ENCODE data around the gene CELA3A. TPM values are rescaled to one million over a fixed set of nuclear protein-coding genes. Genes with fewer than 3 reads are reported as not detected.
A peak's percentile ranks its signal among the peaks of the same experiment; 100 is the strongest.

The CELA3A gene
- total RNA-seq, 2 donors from 2014 or later, result 37,316 to 51,622 TPM

GRCh38 chr1:22025368-22026155 lies 24.1 kb downstream of the CELA3A start:
- DNase-seq, result peak; percentile 67 to 81 (median 78)
- Histone ChIP-seq H3K4me3 (peak overlapping the region; percentile 21 to 23), H3K27ac (peak overlapping the region; percentile 85 to 94 (median 90)), H3K4me1 (peaks cover 24% of the 10 kb centered on the region), H3K27me3 (no peaks in the 10 kb centered on the region), H3K36me3 (replicated peaks in 1 of 2; ENCODE audit: insufficient read depth in 1 of 2, low read depth in 2 of 2) (peaks cover 0 to 2% of the 10 kb centered on the region in 2 donors), H3K9me3 (no peaks in the 10 kb centered on the region)
- peak; percentile 59 to 89 (median 81) for TF ChIP-seq POLR2A (IDR thresholded peaks at IDR 0.05)
- no peak for TF ChIP-seq CTCF (IDR thresholded peaks at IDR 0.05)
- intact Hi-C loops (cut with DNase I), result no loop called here
- 42 to 46% methylated on average over 42 of the region's 42 CpGs for WGBS, 2 donors
- peak; percentile 83 for ATAC-seq

GRCh38 chr1:22026924-22027289 lies 25.4 kb downstream of the CELA3A start:
- no peak for ATAC-seq
- Histone ChIP-seq H3K4me3 (no peak overlapping the region), H3K27me3 (no peaks in the 10 kb centered on the region), H3K36me3 (replicated peaks in 1 of 2; ENCODE audit: insufficient read depth in 1 of 2, low read depth in 2 of 2) (peaks cover 0 to 2% of the 10 kb centered on the region in 2 donors), H3K27ac (no peak overlapping the region), H3K9me3 (no peaks in the 10 kb centered on the region), H3K4me1 (peaks cover 24% of the 10 kb centered on the region)
- intact Hi-C loops (cut with DNase I), result no loop called here
- WGBS, 2 donors, result 87 to 90% methylated on average over 3 of the region's 3 CpGs
- no peak for DNase-seq
- TF ChIP-seq POLR2A (IDR thresholded peaks at IDR 0.05) (no peak), CTCF (IDR thresholded peaks at IDR 0.05) (no peak)

GRCh38 chr1:22030057-22030456 lies 28.6 kb downstream of the CELA3A start:
- Histone ChIP-seq H3K9me3 (no peaks in the 10 kb centered on the region), H3K4me1 (no peaks in the 10 kb centered on the region), H3K36me3 (replicated peaks in 1 of 2; ENCODE audit: insufficient read depth in 1 of 2, low read depth in 2 of 2) (peaks cover 0 to 2% of the 10 kb centered on the region in 2 donors), H3K27ac (no peak overlapping the region), H3K27me3 (no peaks in the 10 kb centered on the region), H3K4me3 (no peak overlapping the region)
- no peak for TF ChIP-seq POLR2A (IDR thresholded peaks at IDR 0.05)
- TF ChIP-seq CTCF (IDR thresholded peaks at IDR 0.05), result no peak
- 71 to 75% methylated on average over 4 of the region's 4 CpGs for WGBS, 2 donors
- ATAC-seq, result no peak
- intact Hi-C loops (cut with DNase I), result no loop called here
- DNase-seq, result no peak

GRCh38 chr1:22030473-22030872 lies 29.0 kb downstream of the CELA3A start:
- H3K27ac ChIP-seq, result no peak overlapping the region
- H3K4me1 ChIP-seq, result no peaks in the 10 kb centered on the region
- H3K27me3 ChIP-seq, result no peaks in the 10 kb centered on the region
- ATAC-seq, result no peak
- no peak overlapping the region for H3K4me3 ChIP-seq
- peaks cover 0 to under 1% of the 10 kb centered on the region in 2 donors for H3K36me3 ChIP-seq (replicated peaks in 1 of 2; ENCODE audit: insufficient read depth in 1 of 2, low read depth in 2 of 2)
- WGBS, 2 donors, result 70 to 78% methylated on average over 3 of the region's 3 CpGs
- TF ChIP-seq CTCF (IDR thresholded peaks at IDR 0.05) (no peak), POLR2A (IDR thresholded peaks at IDR 0.05) (no peak)
- intact Hi-C loops (cut with DNase I), result no loop called here
- no peaks in the 10 kb centered on the region for H3K9me3 ChIP-seq
- no peak for DNase-seq
